RCC 7860 (cell line): Measurements from ENCODE around the gene RSPH6A.
A peak's percentile ranks its signal among the peaks of the same experiment; 100 is the strongest.
"Not testable (repeated sequence)": the region's sequence is repeated elsewhere in the genome, so short reads cannot be mapped to it uniquely, and the experiment has no call there.

Source experiments
- DNase-seq: peaks from one replicate; pipeline ENCODE4 v3.0.0-alpha.2; 2015; ENCODE audit warnings: low spot score
- FAIRE-seq: peaks from 2 replicates; lab custom pipeline; 2012; peaks lifted over from hg19 to GRCh38; lab: Jason Lieb, UNC

The RSPH6A gene

GRCh38 chr19:45766869-45767346 lies 48.2 kb downstream of the RSPH6A start:
- DNase-seq (no peak), FAIRE-seq (no peak)

DNA sequence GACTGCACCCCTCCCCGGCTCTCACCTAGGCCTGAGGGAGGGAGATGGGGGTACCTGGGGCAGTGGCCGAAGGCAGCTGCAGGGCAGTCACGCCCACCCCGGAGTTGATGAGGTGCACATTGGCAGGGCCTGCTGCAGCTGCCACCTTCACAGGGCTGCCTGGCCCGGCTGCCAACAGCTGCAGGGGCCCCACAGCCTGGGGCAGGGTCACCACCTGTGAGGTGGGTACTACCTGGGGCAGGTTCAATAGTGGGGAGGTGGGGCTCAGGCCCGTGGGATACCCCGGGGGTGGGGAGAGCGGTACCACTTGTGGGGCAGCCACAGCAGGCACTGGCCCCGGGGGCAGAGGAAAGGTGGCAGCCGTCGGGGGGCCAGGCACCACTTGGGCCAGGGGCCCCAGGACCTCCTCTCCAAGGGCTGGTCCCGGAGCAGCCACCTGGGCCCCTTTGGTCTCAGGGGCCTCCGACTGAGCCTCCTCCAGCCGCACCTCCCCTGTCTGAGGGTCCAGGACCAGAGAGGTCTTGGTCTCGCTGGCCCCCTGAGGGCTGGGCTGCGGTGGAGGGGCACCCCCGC lies 48.7 kb downstream of the RSPH6A start:
- FAIRE-seq (no peak), DNase-seq (no peak)

DNA sequence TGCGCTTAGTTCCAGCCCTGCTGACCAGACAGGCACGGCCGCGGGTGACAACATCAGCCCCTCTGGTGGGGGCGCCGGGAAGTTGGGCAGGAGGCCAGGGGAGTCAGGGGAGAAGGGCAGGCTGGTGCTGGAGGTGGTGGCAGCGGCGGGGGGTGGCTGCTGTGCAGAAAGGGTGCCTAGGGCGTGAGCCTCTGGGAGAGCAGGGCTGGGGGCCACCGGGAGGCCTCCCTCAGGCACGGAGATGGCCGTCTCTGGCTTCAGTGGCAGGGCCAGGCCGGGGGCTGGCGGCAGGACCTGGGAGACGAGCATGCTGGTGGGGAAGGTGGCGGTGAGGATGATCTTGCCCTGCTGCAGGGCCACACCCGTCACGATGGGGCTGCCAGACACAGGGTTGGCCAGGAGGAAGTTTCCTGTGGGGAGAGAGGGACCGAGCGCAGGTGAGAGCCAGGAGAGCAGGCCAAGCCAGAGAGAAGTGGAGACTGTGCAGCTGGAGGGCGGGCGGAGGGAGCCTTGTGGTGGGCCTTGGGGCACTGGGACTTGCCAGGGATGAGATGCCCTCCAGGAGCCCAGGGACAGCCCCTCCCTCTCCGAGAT lies 49.3 kb downstream of the RSPH6A start:
- DNase-seq (no peak), FAIRE-seq (no peak)

- FAIRE-seq (no peak), DNase-seq (no peak)
These were observed 50.0 kb downstream of the RSPH6A start for GRCh38 chr19:45764945-45765701.

DNA sequence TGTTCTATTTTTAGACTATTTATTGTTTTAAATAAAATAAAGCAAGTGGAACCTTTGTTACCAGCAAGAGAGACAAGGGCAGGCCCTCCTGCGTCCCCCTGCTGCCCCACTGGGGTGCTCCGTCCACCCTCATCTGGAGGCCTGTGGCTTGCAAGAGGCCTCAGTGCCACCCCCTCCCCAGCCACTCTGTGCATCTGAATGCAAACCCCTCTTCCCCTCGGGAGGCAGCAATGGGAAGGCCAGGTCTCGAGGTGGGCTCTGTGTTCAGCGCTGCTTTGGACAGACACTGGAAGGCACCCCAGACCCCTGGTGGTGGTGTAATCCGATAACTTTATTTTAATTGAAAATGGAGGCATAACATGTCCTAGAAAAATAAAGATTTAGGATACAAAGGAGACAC lies 50.6 kb downstream of the RSPH6A start:
- DNase-seq (no peak), FAIRE-seq (no peak)

DNA sequence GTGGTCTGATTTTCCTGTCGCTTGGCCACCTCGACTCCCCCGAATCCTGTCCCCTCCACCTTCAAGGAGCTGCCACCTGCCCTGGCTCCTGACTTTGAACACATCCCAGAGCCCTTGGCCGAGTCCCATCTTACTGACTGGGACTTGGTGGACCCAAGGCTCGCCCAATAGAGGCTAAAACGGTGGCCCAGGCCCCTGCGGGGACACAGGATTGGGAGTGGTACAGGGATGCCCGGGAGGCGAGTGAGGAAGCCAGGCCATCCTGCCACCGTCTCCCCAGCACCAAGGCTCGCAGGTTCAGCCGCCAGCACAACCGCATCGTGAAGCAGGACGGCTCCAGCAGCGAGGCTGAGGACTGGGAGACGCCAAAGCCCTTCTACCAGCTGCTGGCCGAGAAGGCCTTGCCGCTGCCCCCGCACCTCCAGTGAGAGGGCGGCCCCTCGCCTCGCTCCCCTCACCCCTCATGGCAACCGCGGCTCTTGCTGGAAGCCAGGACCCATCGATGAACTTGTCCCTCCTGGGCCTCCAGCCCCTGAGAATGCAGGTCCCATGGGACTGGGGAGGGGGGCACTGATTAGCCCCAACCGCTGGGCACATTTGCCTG lies 51.3 kb downstream of the RSPH6A start:
- FAIRE-seq = no peak

GRCh38 chr19:45762870-45763631 lies 52.1 kb downstream of the RSPH6A start:
- no peak for DNase-seq
- FAIRE-seq = no peak

More for the DNA sequence above, 51.3 kb downstream of the RSPH6A start:
- no peak for DNase-seq

DNA sequence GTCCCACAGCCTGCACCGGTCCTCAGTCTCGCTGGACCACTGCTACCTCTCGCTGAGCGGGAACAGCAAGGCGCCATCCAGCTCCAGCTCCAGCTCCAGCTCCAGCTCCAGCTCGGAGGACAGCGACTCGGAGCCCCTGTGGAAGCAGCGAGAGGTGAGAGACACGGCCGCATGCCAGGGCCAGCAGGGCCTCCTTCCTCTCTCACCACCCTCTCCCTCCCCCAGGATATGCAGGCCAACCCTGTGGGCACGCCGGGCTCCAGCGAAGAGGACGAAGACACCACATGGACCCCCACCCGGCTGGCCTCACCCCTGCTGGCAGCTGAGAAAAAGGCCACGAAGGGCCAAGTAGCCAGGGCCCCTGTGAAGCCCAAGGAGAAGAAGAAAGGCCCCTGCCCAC lies 53.4 kb downstream of the RSPH6A start:
- DNase-seq = no peak
- FAIRE-seq = no peak

DNA sequence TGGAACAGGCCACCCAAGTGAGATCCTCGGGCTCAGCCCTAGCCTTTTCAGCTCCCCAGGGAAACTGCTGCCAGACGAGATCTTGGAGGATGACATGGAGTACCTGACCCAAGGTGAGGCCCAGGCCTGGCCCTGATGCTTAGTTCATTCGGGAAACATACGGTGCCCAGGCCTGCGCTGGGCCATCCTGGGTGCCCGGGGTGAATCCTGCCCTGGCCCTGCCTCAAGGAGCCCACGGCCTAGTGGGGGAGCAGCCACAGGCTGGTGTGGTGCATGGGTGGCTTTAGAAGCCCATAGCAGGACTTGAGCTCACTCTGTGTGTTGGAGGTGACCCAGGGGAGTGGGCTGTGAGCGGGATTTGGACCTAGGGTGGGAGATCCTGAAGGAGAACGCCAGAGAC lies 56.2 kb downstream of the RSPH6A start:
- DNase-seq = no peak
- no peak for FAIRE-seq

- FAIRE-seq = no peak
- no peak for DNase-seq
These were observed 57.4 kb downstream of the RSPH6A start for GRCh38 chr19:45757695-45758094.

GRCh38 chr19:45754323-45754722 lies 60.8 kb downstream of the RSPH6A start:
- FAIRE-seq = no peak
- no peak for DNase-seq

DNA sequence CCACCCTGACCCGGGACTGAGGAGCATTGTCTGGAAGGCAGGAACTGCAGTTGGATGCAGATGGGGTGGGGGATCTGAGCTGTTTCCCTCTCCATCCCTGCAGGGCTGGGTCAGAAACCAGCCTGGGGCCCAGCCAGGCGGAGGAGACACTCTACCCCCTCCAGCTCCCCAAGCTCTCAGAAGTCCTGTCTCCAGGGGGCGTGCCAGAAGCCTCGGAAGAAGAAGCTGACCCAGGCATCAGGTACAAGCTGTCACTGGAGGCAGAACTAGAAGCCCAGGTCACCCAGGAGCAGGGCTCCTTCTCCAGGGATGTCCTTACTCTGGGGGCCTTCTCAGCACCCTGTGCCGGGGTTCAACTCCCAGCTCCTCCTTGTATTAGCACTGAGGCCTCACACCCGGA lies 61.6 kb downstream of the RSPH6A start:
- FAIRE-seq (no peak), DNase-seq (no peak)

- no peak for FAIRE-seq
These were observed 62.5 kb downstream of the RSPH6A start for GRCh38 chr19:45752639-45753038.

GRCh38 chr19:45751483-45751882 lies 63.6 kb downstream of the RSPH6A start:
- not testable (repeated sequence) for FAIRE-seq, DNase-seq

More at GRCh38 chr19:45752639-45753038, 62.5 kb downstream of the RSPH6A start:
- DNase-seq = peak; percentile 31

DNA sequence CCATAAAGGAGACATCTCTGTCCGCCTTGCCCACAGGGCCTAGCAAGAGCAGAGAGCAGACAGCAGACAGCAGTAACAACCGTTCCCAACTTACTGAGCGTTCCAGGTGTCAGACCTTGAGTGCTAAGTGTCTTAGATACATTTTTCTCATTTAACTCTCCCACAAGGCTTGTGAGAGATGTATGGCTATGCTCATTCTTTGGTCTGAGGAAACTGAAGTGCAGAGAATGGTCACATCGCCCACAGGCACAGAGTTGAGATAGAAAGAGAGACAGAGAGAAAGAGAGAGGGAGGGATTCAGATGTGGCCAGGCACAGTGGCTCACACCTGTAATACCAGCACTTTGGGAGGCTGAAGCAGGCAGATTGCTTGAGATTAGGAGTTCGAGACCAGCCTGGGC lies 67.6 kb downstream of the RSPH6A start:
- FAIRE-seq (no peak), DNase-seq (no peak)

DNA sequence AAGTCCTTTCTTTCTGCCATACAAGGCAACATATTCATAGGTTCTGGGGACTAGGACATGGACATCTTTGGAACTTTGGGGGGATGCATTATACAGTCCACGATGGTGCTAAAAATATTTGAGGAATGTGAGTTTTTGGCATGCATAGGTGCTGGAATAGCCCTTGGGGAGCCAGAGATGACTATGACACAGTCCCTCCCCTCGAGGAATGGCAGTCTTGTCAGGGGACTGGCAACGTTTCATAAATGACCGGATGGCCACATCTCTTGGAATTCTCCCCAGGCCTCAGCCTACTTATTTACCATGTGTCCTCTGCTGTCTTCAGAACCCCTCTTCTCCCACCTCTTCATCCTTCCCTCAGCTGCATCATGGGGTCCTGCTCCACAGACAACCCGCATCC lies 68.2 kb downstream of the RSPH6A start:
- DNase-seq = no peak
- FAIRE-seq = no peak
